ENCODE measurements around the gene GLB1L. TPM values are rescaled to one million over a fixed set of nuclear protein-coding genes. Genes with fewer than 3 reads are reported as not detected.
A peak's percentile ranks its signal among the peaks of the same experiment; 100 is the strongest.

The GLB1L gene
- total RNA-seq, 1 donor from 2014 or later: 22.8 TPM

DNA sequence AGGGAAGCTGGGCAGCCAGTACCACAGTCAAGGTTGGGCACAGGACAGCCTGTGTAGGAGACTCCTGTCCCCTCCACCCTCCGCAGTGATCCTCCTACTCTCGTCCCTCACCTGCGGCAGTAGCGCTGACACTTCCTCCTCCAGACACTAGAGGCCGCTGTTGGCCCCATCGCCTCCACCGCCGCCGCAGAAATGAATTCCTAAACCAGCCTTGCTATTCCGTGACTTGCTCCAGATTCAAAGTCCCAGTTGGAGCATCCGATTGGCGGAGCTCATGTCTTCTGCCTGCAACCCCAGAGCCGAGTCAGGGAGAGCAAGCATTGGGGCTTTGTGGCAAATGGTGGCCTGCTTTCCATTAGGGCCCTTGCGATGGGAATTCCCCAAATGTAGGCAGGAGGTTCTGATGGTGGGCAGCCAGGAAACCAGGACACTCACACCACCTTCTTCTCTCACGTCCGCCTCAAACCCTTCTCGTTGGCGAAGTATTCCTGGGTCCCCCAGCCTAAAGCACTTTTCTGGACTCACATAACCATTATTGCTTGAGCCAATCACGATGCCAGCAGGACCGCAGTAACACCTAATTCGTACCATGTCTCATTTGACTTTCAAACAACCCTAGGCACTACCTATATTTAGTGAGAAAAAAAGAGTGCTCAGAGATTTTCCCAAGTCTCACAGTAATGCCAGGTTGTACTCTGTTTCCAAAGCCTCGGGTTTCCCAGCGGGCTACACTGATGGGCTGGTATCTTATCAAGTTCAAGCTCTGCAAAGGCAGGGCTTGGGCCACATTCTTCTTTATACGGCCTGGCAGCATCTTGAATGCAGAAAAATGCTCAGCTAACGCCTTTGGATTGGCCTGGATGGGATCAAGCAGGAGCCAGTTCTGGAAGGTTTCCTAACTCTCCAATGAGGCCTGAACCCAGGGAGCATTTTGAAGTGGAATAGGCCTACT is 32.7 kb upstream of the GLB1L start:
- TF ChIP-seq POLR2AphosphoS5 (IDR thresholded peaks at IDR 0.05; ENCODE audit: insufficient read depth in 1 of 2, low read depth in 1 of 2): peak; percentile 51 to 72
- TF ChIP-seq POLR2A (IDR thresholded peaks at IDR 0.05): no peak
- TF ChIP-seq, protein P1, sequence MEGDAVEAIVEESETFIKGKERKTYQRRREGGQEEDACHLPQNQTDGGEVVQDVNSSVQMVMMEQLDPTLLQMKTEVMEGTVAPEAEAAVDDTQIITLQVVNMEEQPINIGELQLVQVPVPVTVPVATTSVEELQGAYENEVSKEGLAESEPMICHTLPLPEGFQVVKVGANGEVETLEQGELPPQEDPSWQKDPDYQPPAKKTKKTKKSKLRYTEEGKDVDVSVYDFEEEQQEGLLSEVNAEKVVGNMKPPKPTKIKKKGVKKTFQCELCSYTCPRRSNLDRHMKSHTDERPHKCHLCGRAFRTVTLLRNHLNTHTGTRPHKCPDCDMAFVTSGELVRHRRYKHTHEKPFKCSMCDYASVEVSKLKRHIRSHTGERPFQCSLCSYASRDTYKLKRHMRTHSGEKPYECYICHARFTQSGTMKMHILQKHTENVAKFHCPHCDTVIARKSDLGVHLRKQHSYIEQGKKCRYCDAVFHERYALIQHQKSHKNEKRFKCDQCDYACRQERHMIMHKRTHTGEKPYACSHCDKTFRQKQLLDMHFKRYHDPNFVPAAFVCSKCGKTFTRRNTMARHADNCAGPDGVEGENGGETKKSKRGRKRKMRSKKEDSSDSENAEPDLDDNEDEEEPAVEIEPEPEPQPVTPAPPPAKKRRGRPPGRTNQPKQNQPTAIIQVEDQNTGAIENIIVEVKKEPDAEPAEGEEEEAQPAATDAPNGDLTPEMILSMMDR (IDR thresholded peaks at IDR 0.05): peak; percentile 90 to 96 (median 95)
- Histone ChIP-seq H3K27me3 (no peaks in the 10 kb centered on the region), H3K27ac (peak overlapping the region; percentile 100), H3K4me1 (peaks cover 39% of the 10 kb centered on the region), H3K4me3 (peak overlapping the region in 1 of 2 donors; percentile 67), H3K9me3 (no peaks in the 10 kb centered on the region), H3K36me3 (peaks cover 0 to 24% of the 10 kb centered on the region in 2 donors)
- intact Hi-C loops (cut with DNase I): no loop called here
- no peak for DNase-seq (ENCODE audit: extremely low spot score in 2 of 2)

DNA sequence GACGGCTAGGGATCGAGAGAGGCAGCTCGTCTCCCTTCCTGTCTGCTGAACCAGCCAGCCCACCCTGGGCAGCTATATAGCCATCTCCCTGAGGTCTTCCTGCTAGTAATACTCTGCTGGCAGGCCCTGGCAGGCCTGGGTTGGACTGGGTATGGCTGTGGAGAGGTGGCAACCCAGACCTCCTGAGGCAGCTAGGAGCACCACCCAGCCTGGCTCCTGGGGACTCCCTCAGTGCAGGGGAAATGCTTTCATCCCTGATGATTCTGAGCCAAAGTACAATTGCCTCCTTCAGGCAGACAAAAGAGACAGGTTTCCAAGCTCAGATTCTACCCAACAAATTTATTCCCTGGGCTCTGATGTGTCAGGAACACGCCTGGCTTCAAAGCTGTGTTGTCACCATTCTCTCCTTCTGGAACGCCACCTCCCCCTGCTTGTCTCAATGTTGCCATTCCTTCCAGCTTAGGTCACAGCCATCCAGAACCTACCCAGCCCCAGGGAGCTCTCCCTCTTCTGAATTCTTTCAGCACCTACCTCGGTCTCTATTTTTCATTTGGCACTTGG is 29.2 kb upstream of the GLB1L start:
- Histone ChIP-seq H3K9me3 (no peaks in the 10 kb centered on the region), H3K36me3 (no peaks in the 10 kb centered on the region), H3K4me3 (no peak overlapping the region), H3K27me3 (no peaks in the 10 kb centered on the region), H3K27ac (peak overlapping the region; percentile 79), H3K4me1 (peaks cover 15% of the 10 kb centered on the region)
- TF ChIP-seq POLR2AphosphoS5 (IDR thresholded peaks at IDR 0.05; ENCODE audit: insufficient read depth in 1 of 2, low read depth in 1 of 2): peak; percentile 23 to 57
- no peak for TF ChIP-seq POLR2A (IDR thresholded peaks at IDR 0.05)
- TF ChIP-seq, protein P1 (IDR thresholded peaks at IDR 0.05): no peak
- DNase-seq (ENCODE audit: extremely low spot score in 2 of 2): no peak
- intact Hi-C loops (cut with DNase I): no loop called here

DNA sequence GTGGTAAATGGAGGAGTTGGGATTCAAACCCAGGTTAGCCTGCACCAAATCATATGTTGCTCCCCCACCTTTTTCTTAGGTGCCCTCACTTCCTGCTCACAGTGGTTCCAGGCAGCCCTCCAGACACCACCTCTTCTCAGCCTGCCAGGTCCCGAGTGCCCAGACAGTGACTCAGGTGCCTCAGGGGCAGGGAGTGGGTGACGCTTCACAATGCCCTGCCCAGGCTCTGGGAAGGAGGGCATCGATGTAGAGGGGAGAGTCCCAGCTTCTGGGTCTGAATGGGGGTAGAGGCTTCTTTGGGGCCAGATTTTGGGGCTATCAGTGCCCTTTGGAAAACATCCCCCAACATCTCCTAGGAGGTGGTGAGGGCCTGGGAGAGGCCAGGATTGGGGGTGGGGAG is 28.7 kb upstream of the GLB1L start:
- Histone ChIP-seq H3K27ac (peak overlapping the region; percentile 79), H3K36me3 (no peaks in the 10 kb centered on the region), H3K27me3 (no peaks in the 10 kb centered on the region), H3K9me3 (no peaks in the 10 kb centered on the region), H3K4me1 (peaks cover 15% of the 10 kb centered on the region), H3K4me3 (no peak overlapping the region)
- intact Hi-C loops (cut with DNase I): no loop called here
- TF ChIP-seq POLR2AphosphoS5 (IDR thresholded peaks at IDR 0.05; ENCODE audit: insufficient read depth in 1 of 2, low read depth in 1 of 2) (peak in 1 of 2 donors; percentile 59), POLR2A (IDR thresholded peaks at IDR 0.05) (no peak)
- DNase-seq (ENCODE audit: extremely low spot score in 2 of 2): no peak

DNA sequence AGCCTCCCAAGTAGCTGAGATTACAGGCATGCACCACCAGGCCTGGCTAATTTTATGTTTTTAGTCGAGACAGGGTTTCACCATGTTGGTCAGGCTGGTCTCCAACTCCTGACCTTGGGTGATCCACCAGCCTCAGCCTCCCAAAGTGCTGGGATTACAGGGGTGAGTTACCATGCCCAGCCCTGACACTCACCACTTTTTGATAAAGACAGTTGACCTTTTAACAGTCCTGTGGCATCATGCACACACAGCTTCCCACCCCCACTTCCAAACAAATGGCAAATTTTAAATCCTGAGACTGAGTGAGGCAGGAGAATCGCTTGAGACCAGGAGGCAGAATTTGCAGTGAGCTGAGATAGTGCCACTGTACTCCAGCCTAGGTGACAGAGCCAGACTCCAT is 27.8 kb upstream of the GLB1L start:
- no peak overlapping the region for H3K4me3 ChIP-seq
- H3K9me3 ChIP-seq: no peaks in the 10 kb centered on the region
- intact Hi-C loops (cut with DNase I): no loop called here
- DNase-seq (ENCODE audit: extremely low spot score in 2 of 2): no peak
- H3K4me1 ChIP-seq: peaks cover 6% of the 10 kb centered on the region
- H3K27me3 ChIP-seq: no peaks in the 10 kb centered on the region
- no peak overlapping the region for H3K27ac ChIP-seq
- H3K36me3 ChIP-seq: no peaks in the 10 kb centered on the region
- no peak for TF ChIP-seq POLR2A (IDR thresholded peaks at IDR 0.05)
- TF ChIP-seq, protein P1 (IDR thresholded peaks at IDR 0.05): no peak
- no peak for TF ChIP-seq POLR2AphosphoS5 (IDR thresholded peaks at IDR 0.05; ENCODE audit: insufficient read depth in 1 of 2, low read depth in 1 of 2)

DNA sequence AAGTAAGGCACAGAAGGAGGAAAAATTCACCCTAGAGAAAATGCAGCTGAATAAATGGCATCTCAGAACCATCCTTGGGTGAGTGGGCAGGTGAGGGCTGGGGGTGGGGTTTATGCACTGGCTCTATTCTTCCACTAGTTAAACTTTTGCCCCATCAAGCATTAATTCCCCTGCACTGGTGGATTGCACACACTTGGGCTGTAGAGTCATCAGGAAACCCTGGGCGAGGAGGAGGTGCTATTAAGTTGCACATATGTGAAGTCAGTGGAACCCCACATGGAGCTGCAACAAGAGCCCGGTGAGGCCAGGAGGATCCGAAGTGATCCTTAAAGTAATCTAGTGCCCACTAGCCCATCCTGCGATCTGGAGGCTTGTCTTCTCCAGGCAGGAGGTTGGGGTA is 27.1 kb upstream of the GLB1L start:
- Histone ChIP-seq H3K9me3 (no peaks in the 10 kb centered on the region), H3K27me3 (no peaks in the 10 kb centered on the region), H3K27ac (no peak overlapping the region), H3K4me1 (no peaks in the 10 kb centered on the region), H3K4me3 (no peak overlapping the region), H3K36me3 (no peaks in the 10 kb centered on the region)
- intact Hi-C loops (cut with DNase I): no loop called here
- TF ChIP-seq POLR2AphosphoS5 (IDR thresholded peaks at IDR 0.05; ENCODE audit: insufficient read depth in 1 of 2, low read depth in 1 of 2) (no peak), POLR2A (IDR thresholded peaks at IDR 0.05) (no peak)
- TF ChIP-seq, protein P1 (IDR thresholded peaks at IDR 0.05): no peak
- no peak for DNase-seq (ENCODE audit: extremely low spot score in 2 of 2)

Data from vagina (tissue), 2 donors.